GM12878 (cell line): Measurements from ENCODE around the gene SAPCD2. TPM values are rescaled to one million over a fixed set of nuclear protein-coding genes. Genes with fewer than 3 reads are reported as not detected.

Experiments used
- ATAC-seq: fragments of 200-7000 bp; cut with Tn5 transposase; 3 replicates; pipeline ENCODE4 v1.9.1; 2020; ENCODE audit warnings: mild to moderate bottlenecking, moderate library complexity
- BruUV-seq: library from RNA; stranded (reverse); fragments of 400-500 nt; replicated peaks from 2 replicates; lab custom pipeline; 2021; lab: Mats Ljungman, UMichigan
- CTCF ChIA-PET: fragments of 300-600 bp; sonication (Branson Sonifier 250); formaldehyde crosslinking; extraction: SDS; loops from one replicate; lab custom pipeline; 2021; ENCODE audit warnings: inconsistent platforms; lab: Yijun Ruan, JAX
- POLR2A ChIA-PET: fragments of 350-600 bp; formaldehyde crosslinking; extraction: SDS; loops from one replicate; lab custom pipeline; 2021; ENCODE audit warnings: inconsistent platforms; lab: Charles Lee
- RAD21 ChIA-PET: fragments of 300-600 bp; sonication (Branson Sonifier 250); formaldehyde crosslinking; loops from one replicate; lab custom pipeline; 2023; ENCODE audit warnings: antibody characterized with exemption; ENCODE audit not compliant: unreplicated experiment; lab: Charles Lee
- SMC1A ChIA-PET: fragments of 300-600 bp; sonication (Branson Sonifier 250); formaldehyde crosslinking; loops from one replicate; lab custom pipeline; 2023; ENCODE audit not compliant: unreplicated experiment, uncharacterized antibody; lab: Charles Lee
- DNase-seq: peaks from one replicate; pipeline ENCODE4 v3.0.0-alpha.2; 2011; ENCODE audit warnings: low read depth, low spot score
- FAIRE-seq: peaks from 3 replicates; lab custom pipeline; 2011; peaks lifted over from hg19 to GRCh38; lab: Jason Lieb, UNC
- H2AFZ ChIP-seq: 2 replicates; pipeline ENCODE4 v1.6.0; 2011; ENCODE audit warnings: low read depth, low read length, control low read depth; ENCODE audit not compliant: control insufficient read depth
- H3K27ac ChIP-seq: 2 replicates; pipeline ENCODE4 v1.5.1; 2011; ENCODE audit warnings: control low read depth; ENCODE audit not compliant: control insufficient read depth, insufficient read depth
- H3K27me3 ChIP-seq, 2 experiments: replicated peaks in 1 of 2; 2 replicates each; pipeline versions ENCODE4 v1.6.0 to v1.6.1; 2011; ENCODE audit warnings: low read length in 1 of 2; ENCODE audit not compliant: control insufficient read depth in 2 of 2, insufficient read depth in 2 of 2
- H3K36me3 ChIP-seq, 2 experiments: 2 replicates each; pipeline ENCODE4 v1.5.1; 2011; ENCODE audit warnings: low read length in 1 of 2; ENCODE audit not compliant: control insufficient read depth in 2 of 2, insufficient read depth in 2 of 2
- H3K4me1 ChIP-seq: 2 replicates; pipeline ENCODE4 v1.6.1; 2011; ENCODE audit warnings: mild to moderate bottlenecking, low read length, moderate library complexity, mixed read lengths; ENCODE audit not compliant: control insufficient read depth, insufficient read depth
- H3K4me2 ChIP-seq: 2 replicates; pipeline ENCODE4 v1.6.0; 2011; ENCODE audit warnings: control low read depth; ENCODE audit not compliant: control insufficient read depth, insufficient read depth
- H3K4me3 ChIP-seq: fragments of 200-600 bp; sonication (generic); 2 replicates; pipeline ENCODE4 v1.5.1; 2016
- H3K79me2 ChIP-seq: 2 replicates; pipeline ENCODE4 v1.6.0; 2011; ENCODE audit warnings: low read length; ENCODE audit not compliant: control insufficient read depth, insufficient read depth
- H3K9ac ChIP-seq: 2 replicates; pipeline ENCODE4 v1.8.0; 2011; ENCODE audit warnings: low read length, control low read depth, mixed read lengths; ENCODE audit not compliant: control insufficient read depth, insufficient read depth
- H3K9me3 ChIP-seq: replicated peaks from 3 replicates; pipeline ENCODE4 v1.5.1; 2011; ENCODE audit warnings: mild to moderate bottlenecking, low read length; ENCODE audit not compliant: control insufficient read depth, insufficient read depth
- H4K20me1 ChIP-seq: 2 replicates; pipeline ENCODE4 v1.6.0; 2011; ENCODE audit not compliant: control insufficient read depth, insufficient read depth
- ATF3 ChIP-seq: IDR thresholded peaks from 2 replicates; pipeline ENCODE4 v1.6.1; 2011; ENCODE audit warnings: low read depth, mild to moderate bottlenecking, low read length, moderate library complexity, borderline replicate concordance; ENCODE audit errors: extremely low read depth
- BCLAF1 ChIP-seq: fragments of 450-650 bp; IDR thresholded peaks from 2 replicates; pipeline ENCODE4 v1.6.1; 2017; ENCODE audit warnings: antibody characterized with exemption, mild to moderate bottlenecking, moderate library complexity
- CBFB ChIP-seq: IDR thresholded peaks from 2 replicates; pipeline ENCODE4 v1.6.1; 2016; ENCODE audit warnings: antibody characterized with exemption, low read depth
- DPF2 ChIP-seq: fragments of 450-650 bp; IDR thresholded peaks from 2 replicates; pipeline ENCODE4 v1.6.1; 2017; ENCODE audit warnings: mild to moderate bottlenecking
- IRF3 ChIP-seq: fragments of 450-650 bp; IDR thresholded peaks from 2 replicates; pipeline ENCODE4 v1.6.1; 2014; ENCODE audit warnings: mild to moderate bottlenecking
- MTA3 ChIP-seq: IDR thresholded peaks from 2 replicates; pipeline ENCODE4 v1.6.1; 2012; ENCODE audit warnings: low read length, inconsistent platforms, borderline replicate concordance
- NKRF ChIP-seq: fragments of 450-650 bp; conservative IDR thresholded peaks from 2 replicates; pipeline ENCODE4 v1.6.1; 2017; ENCODE audit warnings: mild to moderate bottlenecking, moderate library complexity
- POLR2A ChIP-seq: IDR thresholded peaks from 2 replicates; pipeline ENCODE4 v1.6.1; 2011; ENCODE audit warnings: low read depth, mild to moderate bottlenecking, low read length
- RAD51 ChIP-seq: fragments of 450-650 bp; IDR thresholded peaks from 2 replicates; pipeline ENCODE4 v1.6.1; 2016; ENCODE audit warnings: moderate library complexity, mild to moderate bottlenecking, inconsistent platforms
- SPI1 ChIP-seq: IDR thresholded peaks from 2 replicates; pipeline ENCODE4 v1.6.1; 2011; ENCODE audit warnings: low read depth, mild to moderate bottlenecking, low read length, moderate library complexity, borderline replicate concordance; ENCODE audit not compliant: insufficient read depth
- STAT1 ChIP-seq: fragments of 450-650 bp; conservative IDR thresholded peaks from 2 replicates; pipeline ENCODE4 v1.6.1; 2014; ENCODE audit warnings: antibody characterized with exemption, mild to moderate bottlenecking
- WGBS: methylation state at CpG from one replicate; pipeline ENCODE4 v1.1.6; 2016; ENCODE audit warnings: low lambda C conversion rate; ENCODE audit not compliant: insufficient replicate concordance, insufficient coverage; ENCODE audit errors: missing lambda C conversion rate; 5-methylcytosine and 5-hydroxymethylcytosine counted together
- in situ Hi-C: fragments of 300-500 bp; cut with MboI; formaldehyde crosslinking; loops from 9 replicates; pipeline ENCODE4 v1.14.3; 2018; ENCODE audit warnings: mixed read lengths
- intact Hi-C: fragments of 100-400 bp; cut with micrococcal nuclease; formaldehyde crosslinking; loops from one replicate; pipeline ENCODE4 v1.14.2; 2022; ENCODE audit not compliant: unreplicated experiment
- polyA plus RNA-seq, 11 experiments: library from polyadenylated mRNA; depleted of rRNA in 4 of 11; unstranded in 6 of 11; stranded (reverse) in 5 of 11; fragments of >200 nt; fragmentation: Nextera tagmentation in 4 of 11; fragmentation: Illumina TruSeq in 1 of 11; extraction: Ambion mirVana in 4 of 11; extraction: Trizol in 1 of 11; gene quantifications; 1 replicate in 1 of 11; 2 replicates in 10 of 11; pipeline versions ENCODE4 v1.2.1 to v1.2.3, GENCODE V29; 2011 to 2016; ENCODE audit warnings: inconsistent platforms in 2 of 11, missing spikeins in 2 of 11, low read depth in 1 of 11
- total RNA-seq, 4 experiments: library from RNA; depleted of rRNA in 3 of 4; stranded (reverse); fragments of >200 nt in 3 of 4; fragmentation: Illumina TruSeq in 1 of 4; extraction: Trizol in 1 of 4; gene quantifications; 2 replicates each; pipeline versions ENCODE4 v1.2.1 to v1.2.3, GENCODE V29; 2013 to 2021

The SAPCD2 gene
- total and polyA plus RNA-seq, 10 of the 15 experiments (the other 5 are each of a cell fraction or from before 2014, with no cell fraction given) = 1.6 to 35.2 (median 7.2) TPM

GRCh38 chr9:137015540-137015930 is 54.8 kb downstream of the SAPCD2 start:
- H3K36me3 ChIP-seq = no peaks in the 10 kb centered on the region
- no peak for DNase-seq
- H3K27ac ChIP-seq = no peak overlapping the region
- no peak for ATAC-seq
- no peaks in the 10 kb centered on the region; the same call in 2 of the 3 replicates for H3K9me3 ChIP-seq
- CTCF ChIA-PET = no interaction called here
- POLR2A ChIA-PET = no interaction called here
- no peak for FAIRE-seq
- no TSS peak for BruUV-seq
- WGBS = 79% methylated on average over 25 of the region's 25 CpGs
- no peaks in the 10 kb centered on the region for H3K79me2 ChIP-seq
- H2AFZ ChIP-seq = no peak overlapping the region
- H3K4me3 ChIP-seq = no peak overlapping the region
- H3K4me1 ChIP-seq = no peaks in the 10 kb centered on the region
- SMC1A ChIA-PET = no interaction called here
- H3K4me2 ChIP-seq = no peak overlapping the region
- TF ChIP-seq ATF3 = no peak
- TF ChIP-seq RAD51 = no peak
- TF ChIP-seq IRF3 = no peak
- no peak for TF ChIP-seq DPF2
- no peak for TF ChIP-seq BCLAF1
- no peak for TF ChIP-seq CBFB
- no peak for TF ChIP-seq NKRF
- TF ChIP-seq MTA3 = no peak
- TF ChIP-seq SPI1 = no peak
- no peak for TF ChIP-seq STAT1
- no peak for TF ChIP-seq POLR2A
- H3K27me3 ChIP-seq = no peaks in the 10 kb centered on the region
- RAD21 ChIA-PET = no interaction called here
- no peak overlapping the region for H3K9ac ChIP-seq
- intact Hi-C loops (no loop called here), in situ Hi-C loops (no loop called here)
- H4K20me1 ChIP-seq = no peaks in the 10 kb centered on the region
